GM21367 (cell line): ENCODE data around the gene FAM200A.
"Not testable (repeated sequence)": the region's sequence is repeated elsewhere in the genome, so short reads cannot be mapped to it uniquely, and the experiment has no call there.

ENCODE experiments used
- ATAC-seq: cut with Tn5 transposase; IDR thresholded peaks from one replicate; pipeline ENCODE4 v1.9.1; 2021; ENCODE audit not compliant: unreplicated experiment

Gene FAM200A

DNA sequence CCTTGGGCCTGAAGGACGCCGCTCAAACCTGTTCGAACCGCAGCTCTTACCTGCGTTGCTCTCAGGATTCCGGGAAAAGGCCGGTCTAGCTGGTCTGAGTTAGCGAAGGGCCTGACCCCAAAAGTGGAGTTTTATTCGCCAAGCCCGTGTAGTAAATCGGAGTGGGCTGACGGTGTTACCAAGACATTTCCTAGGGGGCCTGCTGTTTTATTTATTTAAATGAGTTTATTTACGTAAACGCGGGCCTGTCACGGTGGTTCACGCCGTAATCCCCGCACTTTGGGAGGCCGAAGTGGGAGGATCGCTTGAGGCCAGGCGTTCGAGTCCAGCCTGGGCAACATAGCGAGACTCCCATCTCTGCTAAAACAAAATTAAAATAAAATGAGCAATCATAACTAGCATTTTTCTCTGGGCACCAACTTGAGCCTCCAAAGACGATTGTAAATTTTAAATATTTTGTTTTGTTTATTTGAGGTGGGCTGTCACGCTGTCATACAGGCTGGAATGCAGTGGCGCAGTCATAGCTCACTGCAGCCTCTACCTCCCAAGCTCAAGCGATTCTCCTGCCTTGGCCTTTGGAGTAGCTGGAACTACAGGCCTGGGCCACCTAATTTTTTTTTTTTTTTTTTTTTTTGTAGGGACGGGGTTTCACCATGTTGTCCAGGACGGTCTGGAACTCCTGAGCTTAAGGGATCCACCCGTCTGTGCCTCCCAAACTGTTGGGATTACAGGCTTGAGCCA lies 7.4 kb upstream of the FAM200A start:
- ATAC-seq: no peak

- ATAC-seq: peak; percentile 57
Observed at GRCh38 chr7:99558306-99559174, 6.6 kb upstream of the FAM200A start, which contains the start of gene ZNF655. Gene ZNF655, plus strand, starts transcription at chr7:99558642. Its CDS starts 1,918 bp downstream, at chr7:99560560.

- peak; percentile 45 for ATAC-seq
Observed at GRCh38 chr7:99557940-99558305, 6.0 kb upstream of the FAM200A start.

- no peak for ATAC-seq
Observed at GRCh38 chr7:99557196-99557607, 5.3 kb upstream of the FAM200A start.

- ATAC-seq: no peak
Observed at GRCh38 chr7:99554939-99555338, 3.0 kb upstream of the FAM200A start.

- no peak for ATAC-seq
Observed at GRCh38 chr7:99553039-99553438, 1.1 kb upstream of the FAM200A start.

DNA sequence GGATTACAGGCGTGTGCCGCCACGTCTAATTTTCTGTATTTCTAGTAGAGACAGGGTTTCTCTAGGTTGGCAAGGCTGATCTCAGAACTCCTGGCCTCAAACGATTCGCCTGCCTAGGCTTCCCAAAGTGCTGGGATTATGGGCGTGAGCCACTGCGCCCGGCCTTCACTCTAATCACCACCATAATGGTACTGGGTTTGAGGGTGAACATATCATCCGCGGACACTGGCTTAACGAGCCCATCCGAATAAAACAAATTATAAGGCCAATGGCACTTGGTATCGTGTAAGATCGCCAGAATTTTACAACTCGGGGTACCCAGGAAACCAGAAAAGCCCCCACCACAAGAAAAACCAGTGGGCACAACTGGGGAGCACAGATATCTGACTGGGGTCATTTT lies 580 bp downstream of the FAM200A start:
- ATAC-seq: no peak

- not testable (repeated sequence) for ATAC-seq
Observed at GRCh38 chr7:99549545-99549944, 2.4 kb downstream of the FAM200A start.

DNA sequence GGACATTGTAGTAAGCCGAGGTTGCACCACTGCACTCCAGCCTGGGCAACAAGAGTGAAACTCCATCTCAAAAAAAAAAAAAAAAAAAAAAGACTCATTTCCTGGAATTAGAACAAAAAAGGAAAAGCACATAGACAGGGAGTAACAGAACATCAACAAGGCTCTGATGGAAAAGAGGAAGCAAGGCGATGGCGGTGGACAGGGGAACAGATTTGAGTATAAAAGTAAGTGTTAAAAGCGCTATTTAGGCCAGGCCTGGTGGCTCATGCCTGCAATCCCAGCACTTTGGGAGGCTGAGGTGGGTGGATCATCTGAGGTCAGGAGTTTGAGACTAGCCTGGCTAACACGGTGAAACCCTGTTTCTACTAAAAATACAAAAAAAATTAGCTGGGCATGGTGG lies 6.6 kb downstream of the FAM200A start:
- not testable (repeated sequence) for ATAC-seq

DNA sequence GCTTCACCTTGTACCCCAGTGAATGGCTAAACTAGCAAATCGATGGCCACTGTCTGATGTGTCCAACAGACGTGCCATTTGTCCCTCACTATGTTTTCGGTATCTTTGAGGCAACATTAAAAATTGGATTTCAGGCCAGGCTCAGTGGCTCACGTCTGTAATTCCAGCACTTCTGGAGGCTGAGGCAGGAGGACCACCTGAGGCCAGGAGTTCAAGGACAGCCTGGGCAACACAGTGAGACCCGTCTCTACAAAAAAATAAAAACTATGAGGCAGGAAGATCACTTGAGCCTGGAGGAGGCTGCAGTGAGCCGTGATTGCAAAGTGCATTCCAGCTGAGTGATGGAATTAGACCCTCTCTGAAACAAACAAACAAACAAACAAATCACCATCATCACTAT lies 8.0 kb downstream of the FAM200A start:
- no peak for ATAC-seq

GRCh38 chr7:99543081-99543671 lies 8.7 kb downstream of the FAM200A start:
- no peak for ATAC-seq

DNA sequence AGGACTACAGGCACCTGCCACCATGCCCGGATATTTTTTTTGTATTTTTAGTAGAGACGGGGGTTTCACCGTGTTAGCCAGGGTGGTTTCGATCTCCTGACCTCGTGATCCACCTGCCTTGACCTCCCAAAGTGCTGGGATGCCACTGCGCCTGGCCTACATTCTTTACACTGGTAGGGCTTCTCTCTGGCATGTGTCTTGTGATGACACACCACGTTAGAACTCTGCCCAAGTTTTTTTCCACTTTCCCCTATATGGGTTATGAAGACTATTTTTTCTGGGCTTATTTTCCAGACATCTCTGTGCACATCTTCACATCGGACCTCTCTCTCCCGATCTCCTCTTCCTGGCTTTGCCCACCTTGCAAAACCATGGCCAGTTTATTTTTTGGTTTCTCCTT lies 10.7 kb downstream of the FAM200A start:
- ATAC-seq: no peak

GRCh38 chr7:99540542-99540941 lies 11.4 kb downstream of the FAM200A start:
- ATAC-seq: no peak

DNA sequence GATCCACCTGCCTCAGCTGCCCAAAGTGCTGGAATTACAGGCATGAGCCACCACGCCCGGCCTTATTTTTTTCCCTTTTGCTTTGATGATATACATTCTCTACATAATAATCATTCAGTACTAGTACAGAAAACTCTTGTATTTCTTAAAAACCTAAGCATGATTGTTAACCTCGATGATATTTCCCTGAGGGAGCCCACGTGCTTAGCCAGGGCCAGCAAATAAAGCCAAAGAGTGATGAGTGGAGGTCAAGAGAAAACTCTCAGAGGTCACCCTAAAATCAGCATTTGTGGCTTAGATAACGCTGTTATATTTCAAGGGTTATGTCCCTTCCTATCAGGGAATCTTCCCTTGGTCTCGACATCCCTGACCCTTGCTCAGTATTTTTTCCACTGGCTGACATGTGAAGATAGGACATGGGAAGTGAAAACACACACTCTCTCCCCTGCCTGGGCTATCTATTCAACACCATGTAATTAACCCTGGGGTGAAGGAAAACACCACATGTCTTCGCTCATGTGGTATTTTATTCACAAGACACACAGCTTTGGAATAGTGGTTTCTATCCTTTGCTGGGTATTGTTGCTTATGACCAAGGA lies 12.6 kb downstream of the FAM200A start:
- no peak for ATAC-seq

DNA sequence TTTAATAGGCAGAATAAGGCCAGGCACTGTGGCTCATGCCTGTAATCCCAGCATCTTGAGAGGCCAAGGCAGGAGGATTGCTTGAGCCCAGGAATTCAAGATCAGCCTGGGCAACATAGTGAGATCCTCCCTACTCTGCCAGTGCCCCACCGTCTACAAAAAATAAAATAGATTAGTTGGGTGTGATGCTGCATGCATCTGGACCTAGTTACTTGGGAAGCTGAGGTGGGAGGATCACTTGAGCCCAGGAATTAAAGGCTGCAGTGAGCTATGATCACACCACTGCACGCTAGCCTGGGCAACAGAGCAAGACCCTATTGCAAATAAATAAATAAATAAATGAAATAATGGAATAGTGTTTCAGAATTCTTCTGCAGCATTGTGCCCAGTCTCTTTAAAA lies 16.2 kb downstream of the FAM200A start:
- no peak for ATAC-seq

DNA sequence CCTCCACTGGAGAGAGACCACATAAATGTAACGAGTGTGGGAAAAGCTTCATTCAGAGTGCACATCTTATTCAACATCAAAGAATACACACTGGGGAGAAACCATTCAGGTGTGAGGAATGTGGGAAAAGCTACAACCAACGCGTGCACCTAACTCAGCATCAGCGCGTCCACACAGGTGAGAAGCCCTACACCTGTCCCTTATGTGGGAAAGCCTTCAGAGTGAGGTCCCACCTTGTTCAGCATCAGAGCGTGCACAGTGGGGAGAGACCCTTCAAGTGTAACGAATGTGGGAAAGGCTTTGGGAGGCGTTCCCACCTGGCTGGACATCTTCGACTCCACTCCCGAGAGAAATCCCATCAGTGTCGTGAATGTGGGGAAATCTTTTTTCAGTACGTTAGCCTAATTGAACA lies 20.6 kb downstream of the FAM200A start:
- no peak for ATAC-seq

DNA sequence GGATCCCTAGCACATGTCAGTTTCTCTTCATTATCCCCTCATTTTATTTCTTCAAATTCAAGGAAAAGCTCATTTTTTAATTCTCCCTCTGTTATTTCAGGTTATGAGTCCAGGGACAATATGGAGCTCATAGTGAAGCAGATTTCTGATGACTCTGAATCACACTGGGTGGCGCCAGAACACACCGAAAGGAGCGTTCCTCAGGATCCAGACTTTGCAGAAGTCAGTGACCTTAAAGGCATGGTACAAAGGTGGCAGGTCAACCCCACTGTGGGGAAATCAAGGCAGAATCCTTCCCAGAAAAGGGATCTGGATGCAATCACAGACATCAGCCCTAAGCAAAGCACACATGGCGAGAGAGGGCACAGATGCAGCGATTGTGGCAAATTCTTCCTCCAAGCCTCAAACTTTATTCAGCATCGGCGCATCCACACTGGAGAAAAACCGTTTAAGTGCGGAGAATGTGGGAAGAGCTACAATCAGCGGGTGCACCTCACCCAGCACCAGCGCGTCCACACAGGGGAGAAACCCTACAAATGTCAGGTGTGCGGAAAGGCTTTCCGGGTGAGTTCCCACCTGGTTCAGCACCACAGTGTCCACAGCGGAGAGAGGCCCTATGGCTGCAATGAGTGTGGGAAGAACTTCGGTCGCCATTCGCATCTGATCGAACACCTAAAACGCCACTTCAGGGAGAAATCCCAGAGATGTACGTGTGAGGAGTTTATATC lies 26.0 kb downstream of the FAM200A start:
- ATAC-seq: no peak

DNA sequence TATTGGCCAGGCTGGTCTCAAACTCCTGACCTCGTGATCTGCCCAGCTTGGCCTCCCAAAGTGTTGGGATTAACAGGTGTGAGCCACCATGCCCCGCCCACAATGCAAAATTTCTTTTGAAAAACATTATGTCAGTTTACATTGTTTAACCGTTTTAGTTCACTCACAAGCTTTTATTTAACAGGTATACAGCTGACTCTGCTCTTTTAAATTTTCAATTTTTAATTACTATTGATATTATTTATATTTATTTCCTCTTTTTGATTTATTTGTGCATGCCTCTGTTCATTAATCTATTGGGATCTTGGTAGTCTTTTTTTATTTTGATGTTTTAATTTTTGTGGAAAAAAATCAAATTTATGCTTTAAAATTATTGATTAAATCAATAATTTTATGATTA lies 30.5 kb downstream of the FAM200A start:
- ATAC-seq: no peak

- ATAC-seq: no peak
Observed at GRCh38 chr7:99514050-99514449, 37.9 kb downstream of the FAM200A start.

DNA sequence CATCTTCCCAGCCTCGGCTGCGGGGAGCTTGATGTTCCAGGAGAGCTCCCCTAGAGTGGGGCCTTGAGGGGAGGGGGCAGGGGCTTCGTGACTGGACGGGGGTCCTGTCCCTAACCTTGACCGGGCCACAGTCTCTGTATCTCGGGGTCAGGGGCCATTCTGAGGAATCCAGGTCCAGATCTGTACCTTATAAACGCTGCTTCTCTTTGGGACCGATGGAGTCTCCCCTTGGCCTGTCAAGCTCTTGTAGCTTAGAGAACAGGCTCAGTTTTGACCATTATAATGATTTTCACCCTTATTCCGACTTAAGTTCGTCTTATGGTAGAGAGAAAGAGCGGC lies 46.6 kb downstream of the FAM200A start:
- no peak for ATAC-seq
